Right lobe of liver (tissue), 6 donors: ENCODE results near the gene ASB13. TPM values are rescaled to one million over a fixed set of nuclear protein-coding genes. Genes with fewer than 3 reads are reported as not detected.

ENCODE experiments used
- ATAC-seq, 4 donors: fragments of 200-7000 bp; cut with Tn5 transposase; one replicate each; pipeline ENCODE4 v1.9.1; 2020; ENCODE audit warnings: mild to moderate bottlenecking in 4 of 4, moderate library complexity in 4 of 4
- DNase-seq, 3 donors: peaks; one replicate each; pipeline ENCODE4 v3.0.0-alpha.2; 2020
- H3K27ac ChIP-seq, 3 donors: fragments of 200-600 bp; one replicate each; pipeline ENCODE4 v1.8.0; 2022
- H3K27me3 ChIP-seq, 2 donors: fragments of 200-600 bp; one replicate each; pipeline ENCODE4 v1.8.0; 2022
- H3K36me3 ChIP-seq, 4 donors: fragments of 200-600 bp; sonication (generic) in 1 of 4; one replicate each; pipeline versions ENCODE4 v1.5.1 to v1.8.0; 2017 to 2022; ENCODE audit warnings: control low read depth in 1 of 4
- H3K4me1 ChIP-seq, 4 donors: fragments of 200-600 bp; sonication (generic) in 1 of 4; one replicate each; pipeline versions ENCODE4 v1.5.1 to v1.8.0; 2017 to 2022; ENCODE audit warnings: control low read depth in 1 of 4
- H3K4me3 ChIP-seq, 3 donors: fragments of 200-600 bp; one replicate each; pipeline ENCODE4 v1.8.0; 2022
- H3K9me3 ChIP-seq, 4 donors: fragments of 200-600 bp; sonication (generic) in 1 of 4; one replicate each; pipeline versions ENCODE4 v1.5.1 to v1.8.0; 2017 to 2022; ENCODE audit warnings: control low read depth in 1 of 4
- CTCF ChIP-seq, 4 donors: fragments of 200-600 bp in 3 of 4; fragments of 450-650 bp in 1 of 4; IDR thresholded peaks; one replicate each; pipeline versions ENCODE4 v1.5.1 to v1.8.0; 2016 to 2022; ENCODE audit warnings: antibody characterized with exemption in 4 of 4, mild to moderate bottlenecking in 2 of 4
- POLR2A ChIP-seq: fragments of 450-650 bp; IDR thresholded peaks from one replicate; pipeline ENCODE4 v1.6.1; 2017; ENCODE audit warnings: antibody characterized with exemption, mild to moderate bottlenecking
- WGBS: methylation state at CpG from one replicate; pipeline ENCODE4 v1.1.6; 2018; ENCODE audit warnings: low coverage, low lambda C conversion rate; ENCODE audit not compliant: insufficient coverage; ENCODE audit errors: missing lambda C conversion rate; 5-methylcytosine and 5-hydroxymethylcytosine counted together
- intact Hi-C, 2 donors: fragments of 100-400 bp; cut with DNase I; formaldehyde crosslinking; loops; one replicate each; pipeline versions ENCODE4 v1.11.2 to v1.14.1; 2022
- total RNA-seq, 6 experiments: library from RNA; depleted of rRNA in 2 of 6; stranded (reverse); fragments of >200 nt in 2 of 6; fragmentation: NEBNext Ultra II Directional in 3 of 6; extraction: Animal tissue kit (Norgen Biotek cat#: 25700) in 3 of 6; gene quantifications; one replicate each; pipeline versions ENCODE4 v1.1.0 to v1.2.4, GENCODE V29; 2016 to 2023
- donor health status: DM: no; HTN: yes; CAD: no.
- donor health status: DM: no; HTN: no; CAD: no.
- donor health status: DM: no; HTN: no; CAD: no.
- donor health status: DM: no; HTN: yes; CAD: no.
- donor health status: DM: no; HTN: yes; CAD: no.

Gene ASB13
- total RNA-seq, 6 experiments from 2014 or later, result 19.7 to 117 (median 64.7) TPM

DNA sequence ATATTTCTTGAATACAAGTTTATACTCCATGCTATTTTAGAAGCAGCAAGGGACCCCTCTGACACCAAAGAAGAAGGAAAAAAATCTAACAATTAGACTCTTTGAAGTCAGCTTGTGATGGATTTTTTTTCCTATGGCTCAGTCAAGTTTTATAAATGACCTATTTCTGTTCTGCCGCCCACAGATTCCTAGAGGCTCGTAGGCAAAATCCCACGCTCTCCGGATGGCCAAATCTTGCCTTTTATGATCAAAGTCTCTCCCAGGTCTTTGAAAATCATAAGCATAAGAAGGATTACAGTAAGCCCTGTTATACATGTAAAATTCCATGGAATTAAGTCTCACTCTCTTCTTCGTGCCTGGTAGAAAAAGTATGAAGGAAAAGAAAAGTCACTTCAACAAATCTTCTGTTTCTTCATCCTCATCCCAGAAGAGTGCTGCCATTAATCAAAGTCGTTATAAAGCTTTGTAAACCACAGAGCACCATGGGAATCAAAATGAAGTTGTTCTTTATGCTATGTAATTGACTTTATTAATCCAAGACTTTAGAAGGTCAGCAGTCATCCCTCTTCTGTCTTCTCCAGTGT lies 33.1 kb downstream of the ASB13 start:
- Histone ChIP-seq H3K36me3 (no peaks in the 10 kb centered on the region), H3K27me3 (no peaks in the 10 kb centered on the region), H3K9me3 (no peaks in the 10 kb centered on the region), H3K4me1 (peaks cover 0 to 43% (median 22%) of the 10 kb centered on the region in 4 donors), H3K4me3 (no peak overlapping the region), H3K27ac (peak overlapping the region in 2 of 3 donors; percentile 69 to 79)
- intact Hi-C loops, result loop anchor here in 1 of 2 donors (10.0 kb wide), 1 partner anchor 112 kb away; no protein-coding TSS in a partner anchor
- WGBS, result 81% methylated on average over 6 of the region's 6 CpGs
- no peak for ATAC-seq
- DNase-seq, result no peak
- TF ChIP-seq CTCF (IDR thresholded peaks at IDR 0.05), result no peak
- TF ChIP-seq POLR2A, result no peak

GRCh38 chr10:5632446-5632845 lies 33.9 kb downstream of the ASB13 start:
- intact Hi-C loops, result loop anchor here in 1 of 2 donors (10.0 kb wide), 1 partner anchor 112 kb away; no protein-coding TSS in a partner anchor

GRCh38 chr10:5631936-5632335 lies 34.5 kb downstream of the ASB13 start:
- Histone ChIP-seq H3K9me3 (no peaks in the 10 kb centered on the region), H3K27me3 (no peaks in the 10 kb centered on the region), H3K4me3 (no peak overlapping the region), H3K36me3 (no peaks in the 10 kb centered on the region), H3K4me1 (peaks cover 0 to 56% (median 28%) of the 10 kb centered on the region in 4 donors), H3K27ac (peak overlapping the region; percentile 51 to 79 (median 69))
- intact Hi-C loops, result loop anchor here in 1 of 2 donors (10.0 kb wide), 1 partner anchor 113 kb away; no protein-coding TSS in a partner anchor
- DNase-seq (peak in 2 of 3 donors; percentile 77 to 90), ATAC-seq (peak; percentile 46 to 80 (median 68))
- 32% methylated on average over 10 of the region's 10 CpGs for WGBS
- TF ChIP-seq POLR2A (peak; percentile 56), CTCF (IDR thresholded peaks at IDR 0.05) (no peak)

More at GRCh38 chr10:5632446-5632845, 33.9 kb downstream of the ASB13 start:
- no peak overlapping the region for H3K4me3 ChIP-seq
- no peaks in the 10 kb centered on the region for H3K9me3 ChIP-seq
- peak; percentile 74 to 80 (median 76) for DNase-seq
- peak; percentile 66 to 74 (median 68) for ATAC-seq
- TF ChIP-seq POLR2A (peak; percentile 42), CTCF (IDR thresholded peaks at IDR 0.05) (no peak)
- H3K27ac ChIP-seq, result peak overlapping the region; percentile 51 to 79 (median 69)
- peaks cover 0 to 51% (median 26%) of the 10 kb centered on the region in 4 donors for H3K4me1 ChIP-seq
- WGBS, result 18% methylated on average over 4 of the region's 4 CpGs
- no peaks in the 10 kb centered on the region for H3K27me3 ChIP-seq
- H3K36me3 ChIP-seq, result no peaks in the 10 kb centered on the region

DNA sequence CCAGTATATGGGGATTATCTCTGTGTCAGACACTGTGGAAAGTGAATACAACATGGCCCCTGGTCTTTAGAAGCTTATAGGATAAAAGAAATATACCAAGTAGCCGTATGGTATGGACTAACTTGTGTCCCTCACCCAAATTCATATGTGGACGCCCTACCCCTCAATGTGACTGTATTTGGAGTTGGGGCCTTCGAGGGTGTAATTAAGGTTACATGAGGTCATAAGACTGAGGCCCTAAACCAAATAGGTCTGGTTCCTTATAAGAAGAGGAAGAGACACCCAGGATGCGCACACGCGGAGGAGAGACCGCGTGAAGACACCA lies 36.3 kb downstream of the ASB13 start:
- Histone ChIP-seq H3K9me3 (no peaks in the 10 kb centered on the region), H3K4me1 (peaks cover 0 to 67% (median 34%) of the 10 kb centered on the region in 4 donors), H3K27me3 (no peaks in the 10 kb centered on the region), H3K4me3 (no peak overlapping the region), H3K27ac (no peak overlapping the region), H3K36me3 (no peaks in the 10 kb centered on the region)
- intact Hi-C loops, result loop anchor here in 1 of 2 donors (10.0 kb wide), 1 partner anchor 115 kb away; no protein-coding TSS in a partner anchor
- DNase-seq (no peak), ATAC-seq (no peak)
- 86% methylated on average over 5 of the region's 8 CpGs for whole genome bisulfite sequencing
- TF ChIP-seq POLR2A, result no peak
- no peak for TF ChIP-seq CTCF (IDR thresholded peaks at IDR 0.05)
